Right lobe of liver (tissue), 6 donors: ENCODE measurements around the gene ANKRD31. TPM values are rescaled to one million over a fixed set of nuclear protein-coding genes. Genes with fewer than 3 reads are reported as not detected.

Experiments used
- ATAC-seq, 4 donors: fragments of 200-7000 bp; cut with Tn5 transposase; one replicate each; pipeline ENCODE4 v1.9.1; 2020; ENCODE audit warnings: mild to moderate bottlenecking in 4 of 4, moderate library complexity in 4 of 4
- DNase-seq, 3 donors: peaks; one replicate each; pipeline ENCODE4 v3.0.0-alpha.2; 2020
- H3K27ac ChIP-seq, 3 donors: fragments of 200-600 bp; one replicate each; pipeline ENCODE4 v1.8.0; 2022
- H3K27me3 ChIP-seq, 2 donors: fragments of 200-600 bp; one replicate each; pipeline ENCODE4 v1.8.0; 2022
- H3K36me3 ChIP-seq, 4 donors: fragments of 200-600 bp; sonication (generic) in 1 of 4; one replicate each; pipeline versions ENCODE4 v1.5.1 to v1.8.0; 2017 to 2022; ENCODE audit warnings: control low read depth in 1 of 4
- H3K4me1 ChIP-seq, 4 donors: fragments of 200-600 bp; sonication (generic) in 1 of 4; one replicate each; pipeline versions ENCODE4 v1.5.1 to v1.8.0; 2017 to 2022; ENCODE audit warnings: control low read depth in 1 of 4
- H3K4me3 ChIP-seq, 3 donors: fragments of 200-600 bp; one replicate each; pipeline ENCODE4 v1.8.0; 2022
- H3K9me3 ChIP-seq, 4 donors: fragments of 200-600 bp; sonication (generic) in 1 of 4; one replicate each; pipeline versions ENCODE4 v1.5.1 to v1.8.0; 2017 to 2022; ENCODE audit warnings: control low read depth in 1 of 4
- CTCF ChIP-seq, 4 donors: fragments of 200-600 bp in 3 of 4; fragments of 450-650 bp in 1 of 4; IDR thresholded peaks; one replicate each; pipeline versions ENCODE4 v1.5.1 to v1.8.0; 2016 to 2022; ENCODE audit warnings: antibody characterized with exemption in 4 of 4, mild to moderate bottlenecking in 2 of 4
- POLR2A ChIP-seq: fragments of 450-650 bp; IDR thresholded peaks from one replicate; pipeline ENCODE4 v1.6.1; 2017; ENCODE audit warnings: antibody characterized with exemption, mild to moderate bottlenecking
- WGBS: methylation state at CpG from one replicate; pipeline ENCODE4 v1.1.6; 2018; ENCODE audit warnings: low coverage, low lambda C conversion rate; ENCODE audit not compliant: insufficient coverage; ENCODE audit errors: missing lambda C conversion rate; 5-methylcytosine and 5-hydroxymethylcytosine counted together
- intact Hi-C, 2 donors: fragments of 100-400 bp; cut with DNase I; formaldehyde crosslinking; loops; one replicate each; pipeline versions ENCODE4 v1.11.2 to v1.14.1; 2022
- total RNA-seq, 6 experiments: library from RNA; depleted of rRNA in 2 of 6; stranded (reverse); fragments of >200 nt in 2 of 6; fragmentation: NEBNext Ultra II Directional in 3 of 6; extraction: Animal tissue kit (Norgen Biotek cat#: 25700) in 3 of 6; gene quantifications; one replicate each; pipeline versions ENCODE4 v1.1.0 to v1.2.4, GENCODE V29; 2016 to 2023
- donor health status: DM: no; HTN: yes; CAD: no.
- donor health status: DM: no; HTN: no; CAD: no.
- donor health status: DM: no; HTN: no; CAD: no.
- donor health status: DM: no; HTN: yes; CAD: no.
- donor health status: DM: no; HTN: yes; CAD: no.

Gene ANKRD31
- total RNA-seq, 6 experiments from 2014 or later = 0.02 to 0.15 (median 0.12) TPM; not detected in 1

GRCh38 chr5:75054134-75054930 lies 182.3 kb downstream of the ANKRD31 start:
- H3K27me3 ChIP-seq = no peaks in the 10 kb centered on the region
- 69% methylated on average over 9 of the region's 28 CpGs for WGBS
- no peak for TF ChIP-seq POLR2A
- TF ChIP-seq CTCF (IDR thresholded peaks at IDR 0.05) = no peak
- DNase-seq (peak in 2 of 3 donors; percentile 36 to 46), ATAC-seq (peak; percentile 19 to 34 (median 26))
- intact Hi-C loops = loop anchor here in 1 of 2 donors (10.0 kb wide), 1 partner anchor 120 kb away; no protein-coding TSS in a partner anchor
- H3K4me1 ChIP-seq = peaks cover 0 to 18% (median 0%) of the 10 kb centered on the region in 4 donors
- no peaks in the 10 kb centered on the region for H3K9me3 ChIP-seq
- H3K36me3 ChIP-seq = no peaks in the 10 kb centered on the region
- H3K4me3 ChIP-seq = peak overlapping the region; percentile 57 to 84 (median 74)
- peak overlapping the region; percentile 82 to 89 (median 82) for H3K27ac ChIP-seq

DNA sequence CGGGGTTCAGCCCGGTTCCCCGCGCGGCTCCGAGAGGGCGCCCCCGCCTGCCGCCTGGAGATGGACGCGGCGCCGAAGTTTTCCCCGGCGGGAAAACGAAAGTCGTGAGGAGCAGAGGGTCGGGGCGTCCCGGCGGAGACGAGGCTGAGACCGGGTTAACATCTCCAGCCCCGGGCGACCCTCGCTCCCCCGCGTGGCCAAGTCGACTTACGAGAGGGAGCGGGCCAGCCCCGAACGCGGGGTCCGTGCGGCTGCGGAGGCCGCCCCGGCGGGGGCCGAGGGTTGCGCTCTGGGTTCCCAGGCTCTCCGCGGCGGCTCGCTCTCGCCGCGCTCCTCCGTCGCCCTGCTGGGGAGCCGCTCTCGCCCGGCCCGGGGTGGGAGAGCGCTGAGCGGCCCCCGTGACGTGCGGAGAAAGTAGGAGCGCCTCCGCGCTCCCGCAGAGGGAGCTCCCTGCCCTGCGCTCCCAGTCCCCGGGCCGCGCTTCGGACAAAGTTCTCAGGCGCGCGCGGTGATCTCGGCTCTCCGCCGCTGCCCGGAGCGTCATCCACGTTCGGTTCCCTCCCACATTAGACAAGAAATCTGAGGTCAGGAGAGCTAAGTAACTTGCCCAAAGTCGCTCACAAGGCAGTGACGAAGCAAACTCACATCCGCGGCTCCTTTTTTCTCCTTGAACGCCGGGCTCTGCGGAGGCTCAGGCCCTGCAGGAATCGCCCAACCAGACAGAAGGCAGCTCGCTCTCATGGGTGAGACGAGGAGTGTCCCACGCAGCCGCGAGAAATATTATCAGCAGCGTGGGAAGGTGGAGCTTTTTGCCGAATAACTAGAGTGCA lies 183.2 kb downstream of the ANKRD31 start:
- TF ChIP-seq POLR2A (no peak), CTCF (IDR thresholded peaks at IDR 0.05) (peak in 2 of 4 donors; percentile 28 to 29)
- no peaks in the 10 kb centered on the region for H3K9me3 ChIP-seq
- no peaks in the 10 kb centered on the region for H3K27me3 ChIP-seq
- ATAC-seq = peak; percentile 60 to 75 (median 74)
- DNase-seq = peak; percentile 67 to 73 (median 70)
- WGBS = 0% methylated on average over 19 of the region's 95 CpGs
- H3K36me3 ChIP-seq = no peaks in the 10 kb centered on the region
- peak overlapping the region; percentile 57 to 84 (median 74) for H3K4me3 ChIP-seq
- H3K27ac ChIP-seq = peak overlapping the region; percentile 82 to 89 (median 82)
- intact Hi-C loops = loop anchor here in 1 of 2 donors (10.0 kb wide), 1 partner anchor 119 kb away; no protein-coding TSS in a partner anchor
- H3K4me1 ChIP-seq = peaks cover 0 to 18% (median 0%) of the 10 kb centered on the region in 4 donors

DNA sequence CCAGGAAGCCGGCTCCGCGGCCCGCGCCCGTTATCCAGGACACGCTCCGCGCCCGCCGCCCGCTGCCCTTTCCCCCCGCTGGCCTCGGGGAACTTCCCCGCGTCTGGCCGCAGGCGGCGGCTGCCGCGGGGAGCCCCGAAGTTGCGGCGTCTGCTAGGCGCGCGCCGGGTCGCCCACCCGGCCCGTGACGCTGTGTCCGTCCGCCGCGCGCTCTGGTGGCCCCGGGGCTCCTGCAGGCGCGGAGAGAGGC lies 183.7 kb downstream of the ANKRD31 start:
- H3K9me3 ChIP-seq = no peaks in the 10 kb centered on the region
- intact Hi-C loops = loop anchor here in 1 of 2 donors (10.0 kb wide), 1 partner anchor 118 kb away; no protein-coding TSS in a partner anchor
- H3K27me3 ChIP-seq = no peaks in the 10 kb centered on the region
- peak overlapping the region; percentile 57 to 84 (median 74) for H3K4me3 ChIP-seq
- no peak for TF ChIP-seq POLR2A
- TF ChIP-seq CTCF (IDR thresholded peaks at IDR 0.05) = no peak
- H3K4me1 ChIP-seq = peaks cover 0 to 18% (median 0%) of the 10 kb centered on the region in 4 donors
- ATAC-seq (no peak), DNase-seq (no peak)
- peak overlapping the region; percentile 82 to 89 (median 82) for H3K27ac ChIP-seq
- no peaks in the 10 kb centered on the region for H3K36me3 ChIP-seq
- no CpG with 5 or more reads among the region's 40 CpGs for WGBS

- no peak for TF ChIP-seq CTCF (IDR thresholded peaks at IDR 0.05)
- TF ChIP-seq POLR2A = no peak
- Histone ChIP-seq H3K36me3 (no peaks in the 10 kb centered on the region), H3K9me3 (no peaks in the 10 kb centered on the region), H3K27ac (peak within 1 kb of the TSS; percentile 82 to 89 (median 82)), H3K4me3 (peak within 1 kb of the TSS; percentile 57 to 84 (median 74)), H3K4me1 (peaks cover 0 to 18% (median 0%) of the 10 kb centered on the region in 4 donors), H3K27me3 (no peaks in the 10 kb centered on the region)
- ATAC-seq (peak; percentile 51 to 59 (median 56)), DNase-seq (peak; percentile 56 to 71 (median 71))
- intact Hi-C loops = loop anchor here in 1 of 2 donors (10.0 kb wide), 1 partner anchor 118 kb away; no protein-coding TSS in a partner anchor
- 3% methylated on average over 18 of the region's 74 CpGs for WGBS
These were observed 184.3 kb downstream of the ANKRD31 start, which contains the start of gene GCNT4 for GRCh38 chr5:75052192-75053053. Gene GCNT4 (minus strand): TSS chr5:75052558. CDS start chr5:75030037, 22,521 bp downstream.
